ENCODE results near the gene KCNG1.

Gene KCNG1

DNA sequence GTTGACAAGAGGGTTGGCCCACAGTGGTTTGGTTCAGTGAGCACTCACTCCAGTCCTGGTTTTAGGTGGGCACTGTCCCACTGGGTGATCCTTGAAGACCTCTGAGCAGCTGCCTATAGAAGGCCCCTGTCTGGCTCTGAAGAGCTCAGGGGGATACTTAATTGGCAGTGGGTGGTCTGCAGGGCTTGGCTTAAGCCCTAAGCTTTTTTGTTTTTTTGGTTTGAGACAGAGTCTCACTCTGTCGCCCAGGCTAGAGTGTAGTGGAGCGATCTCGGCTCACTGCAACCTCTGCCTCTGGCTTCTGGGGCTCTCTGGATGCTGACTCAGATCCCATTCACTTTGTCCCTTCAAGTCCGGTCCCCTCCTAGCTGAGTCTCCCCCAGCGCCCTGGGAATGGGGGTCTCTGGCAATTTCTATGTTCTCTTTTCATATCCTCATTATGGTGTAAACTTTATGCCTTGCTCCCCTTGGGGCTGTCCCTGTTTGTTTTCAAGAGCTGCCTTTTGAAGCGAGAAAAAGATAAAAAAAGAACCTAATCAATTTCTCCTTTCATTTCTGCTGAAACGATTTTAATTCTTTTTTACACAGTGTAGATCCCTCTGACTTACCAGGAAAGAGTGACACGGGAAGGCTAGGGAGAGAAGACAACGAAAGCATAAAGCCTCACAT is 12.2 kb upstream of the KCNG1 start:
- no peaks in the 10 kb centered on the region for H3K36me3 ChIP-seq (ENCODE audit: control insufficient read depth in 1 of 2, insufficient read depth in 2 of 2, low read length in 2 of 2)
- peaks cover 0 to 7% of the 10 kb centered on the region in 2 donors for H3K4me1 ChIP-seq (ENCODE audit: control insufficient read depth in 1 of 2, insufficient read depth in 2 of 2, low read length in 2 of 2)
- no peak overlapping the region for H3K27ac ChIP-seq (ENCODE audit: low read length)
- no peaks in the 10 kb centered on the region for H3K9me3 ChIP-seq (ENCODE audit: control insufficient read depth in 1 of 2, low read length in 2 of 2)
- no peaks in the 10 kb centered on the region for H3K27me3 ChIP-seq (ENCODE audit: low read depth, low read length)
- H3K4me3 ChIP-seq (ENCODE audit: low read depth in 1 of 2, low read length in 2 of 2), result no peak overlapping the region

DNA sequence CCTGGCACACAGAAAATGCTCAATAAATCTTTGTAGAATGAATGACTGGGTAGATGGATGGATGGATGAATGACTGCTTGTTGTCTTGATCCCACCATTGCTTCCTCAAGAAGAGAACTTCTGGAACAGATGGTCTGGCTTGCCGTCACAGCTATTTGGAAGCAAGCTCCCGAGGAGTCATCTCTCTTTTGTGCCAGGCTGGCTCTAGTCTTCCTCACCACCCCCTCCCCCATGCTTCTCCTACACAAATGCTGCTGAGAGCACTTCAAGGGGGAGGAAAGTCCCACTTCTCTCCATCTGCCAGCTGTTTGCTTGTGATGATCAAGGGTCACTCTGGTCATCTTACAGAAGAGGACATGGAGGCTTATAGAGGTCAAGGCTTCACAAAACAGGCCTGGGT is 11.6 kb upstream of the KCNG1 start:
- H3K9me3 ChIP-seq (ENCODE audit: control insufficient read depth in 1 of 2, low read length in 2 of 2), result no peaks in the 10 kb centered on the region
- no peaks in the 10 kb centered on the region for H3K36me3 ChIP-seq (ENCODE audit: control insufficient read depth in 1 of 2, insufficient read depth in 2 of 2, low read length in 2 of 2)
- H3K27me3 ChIP-seq (ENCODE audit: low read depth, low read length), result peaks cover 4% of the 10 kb centered on the region
- no peak overlapping the region for H3K27ac ChIP-seq (ENCODE audit: low read length)
- peaks cover 0 to 7% of the 10 kb centered on the region in 2 donors for H3K4me1 ChIP-seq (ENCODE audit: control insufficient read depth in 1 of 2, insufficient read depth in 2 of 2, low read length in 2 of 2)
- no peak overlapping the region for H3K4me3 ChIP-seq (ENCODE audit: low read depth in 1 of 2, low read length in 2 of 2)

DNA sequence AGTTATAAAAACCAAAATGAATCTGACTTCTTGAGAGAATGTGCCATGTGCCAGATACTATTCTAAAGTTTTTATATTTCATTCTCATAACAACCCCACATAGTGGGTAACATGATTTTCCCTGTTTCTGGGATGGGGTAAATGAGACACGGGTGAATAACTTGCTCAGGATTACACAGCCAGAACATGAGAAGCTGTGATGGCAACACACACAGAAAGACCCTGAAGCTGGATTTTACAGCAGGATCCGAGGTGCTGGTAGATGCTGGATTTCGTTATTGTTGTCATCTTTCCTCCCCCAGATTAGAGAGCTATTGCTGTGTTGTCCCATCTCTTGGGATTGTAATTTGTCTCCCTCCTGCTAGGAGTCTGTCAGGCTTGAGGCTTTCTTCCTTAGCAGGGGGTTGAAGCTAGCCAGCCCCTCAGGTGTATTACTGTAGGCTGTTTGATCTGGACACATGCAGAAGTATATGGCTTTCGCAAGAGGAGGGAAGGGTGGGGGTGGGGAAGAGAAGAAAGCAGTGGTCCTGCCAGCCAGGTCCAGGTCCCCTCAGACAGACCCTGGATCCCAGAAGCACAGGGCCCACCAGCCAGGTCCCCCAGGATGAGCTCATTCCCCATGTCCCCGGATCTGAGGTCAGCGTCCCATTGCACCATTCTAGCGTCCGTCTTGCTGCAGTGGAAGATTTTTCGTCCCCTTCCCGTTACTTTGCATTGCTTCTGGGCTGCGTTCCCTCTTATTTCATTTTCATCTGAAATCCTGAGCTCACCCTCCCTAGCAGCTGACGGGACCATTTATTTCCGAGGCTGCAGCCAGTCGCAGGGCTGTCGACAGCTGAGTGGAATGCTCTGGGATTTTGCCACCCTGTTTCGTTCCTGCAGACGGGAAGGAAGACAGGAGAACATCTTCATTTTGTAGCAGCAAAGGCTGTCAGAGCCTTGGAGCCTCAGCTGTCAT is 7.3 kb upstream of the KCNG1 start:
- Histone ChIP-seq H3K9me3 (ENCODE audit: control insufficient read depth in 1 of 2, low read length in 2 of 2) (no peaks in the 10 kb centered on the region), H3K27ac (ENCODE audit: low read length) (no peak overlapping the region), H3K4me1 (ENCODE audit: control insufficient read depth in 1 of 2, insufficient read depth in 2 of 2, low read length in 2 of 2) (peaks cover 0 to 7% of the 10 kb centered on the region in 2 donors), H3K27me3 (ENCODE audit: low read depth, low read length) (peaks cover 7% of the 10 kb centered on the region), H3K36me3 (ENCODE audit: control insufficient read depth in 1 of 2, insufficient read depth in 2 of 2, low read length in 2 of 2) (no peaks in the 10 kb centered on the region), H3K4me3 (ENCODE audit: low read depth in 1 of 2, low read length in 2 of 2) (peak overlapping the region in 1 of 2 donors; percentile 13)

DNA sequence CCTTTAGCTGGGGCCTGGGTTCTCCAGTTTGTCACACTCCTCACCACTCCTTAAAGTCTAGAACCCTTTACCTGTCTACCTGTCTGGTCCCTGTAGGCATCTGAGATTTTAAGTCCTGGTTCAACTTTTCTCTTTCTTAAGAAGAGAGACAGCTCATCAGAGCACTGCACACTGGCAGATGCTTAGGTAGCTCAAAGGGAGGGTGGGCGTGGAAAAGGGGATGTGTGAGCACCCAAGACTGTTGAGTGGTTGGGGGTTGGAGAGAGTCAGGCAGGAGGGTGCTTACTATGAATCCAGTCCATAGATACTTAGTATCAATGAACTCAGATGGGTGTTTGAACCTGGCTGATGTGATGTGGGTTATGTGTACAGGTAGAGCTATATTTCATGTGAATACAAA is 6.6 kb upstream of the KCNG1 start:
- H3K36me3 ChIP-seq (ENCODE audit: control insufficient read depth in 1 of 2, insufficient read depth in 2 of 2, low read length in 2 of 2), result no peaks in the 10 kb centered on the region
- H3K27ac ChIP-seq (ENCODE audit: low read length), result no peak overlapping the region
- peaks cover 0 to 7% of the 10 kb centered on the region in 2 donors for H3K4me1 ChIP-seq (ENCODE audit: control insufficient read depth in 1 of 2, insufficient read depth in 2 of 2, low read length in 2 of 2)
- no peak overlapping the region for H3K4me3 ChIP-seq (ENCODE audit: low read depth in 1 of 2, low read length in 2 of 2)
- no peaks in the 10 kb centered on the region for H3K9me3 ChIP-seq (ENCODE audit: control insufficient read depth in 1 of 2, low read length in 2 of 2)
- H3K27me3 ChIP-seq (ENCODE audit: low read depth, low read length), result peaks cover 7% of the 10 kb centered on the region

DNA sequence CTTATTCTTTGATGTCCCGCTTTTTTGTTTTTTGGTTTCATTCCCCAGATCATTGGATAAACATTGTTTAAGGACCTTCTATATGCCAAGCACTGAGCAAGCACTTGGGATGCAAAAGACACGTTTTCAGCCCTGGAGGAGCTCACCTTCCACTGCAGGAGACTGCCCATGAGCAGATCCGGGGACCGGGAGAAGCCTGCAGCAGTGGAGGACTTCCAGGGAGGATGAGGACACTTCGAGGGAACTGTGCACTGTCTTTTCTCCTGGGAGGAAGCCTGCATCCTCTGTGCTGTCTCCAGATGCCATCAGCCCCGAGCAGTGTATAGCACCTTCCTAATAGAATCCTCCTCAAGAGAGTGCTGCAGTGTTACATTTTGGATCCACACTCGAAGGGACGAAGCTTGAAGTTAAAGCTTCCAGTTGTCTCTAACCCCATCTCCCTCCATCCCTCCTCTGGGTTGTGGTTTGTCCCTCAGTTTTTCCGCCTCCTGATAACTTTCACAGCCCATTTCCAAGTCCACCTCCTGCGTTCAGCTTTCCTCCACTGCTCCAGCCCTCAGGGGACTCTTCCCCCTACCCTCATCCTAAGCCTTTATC is 5.8 kb upstream of the KCNG1 start:
- H3K9me3 ChIP-seq (ENCODE audit: control insufficient read depth in 1 of 2, low read length in 2 of 2), result no peaks in the 10 kb centered on the region
- H3K27ac ChIP-seq (ENCODE audit: low read length), result no peak overlapping the region
- H3K4me3 ChIP-seq (ENCODE audit: low read depth in 1 of 2, low read length in 2 of 2), result no peak overlapping the region
- H3K27me3 ChIP-seq (ENCODE audit: low read depth, low read length), result peaks cover 10% of the 10 kb centered on the region
- H3K36me3 ChIP-seq (ENCODE audit: control insufficient read depth in 1 of 2, insufficient read depth in 2 of 2, low read length in 2 of 2), result no peaks in the 10 kb centered on the region
- H3K4me1 ChIP-seq (ENCODE audit: control insufficient read depth in 1 of 2, insufficient read depth in 2 of 2, low read length in 2 of 2), result peaks cover 0 to 8% of the 10 kb centered on the region in 2 donors

DNA sequence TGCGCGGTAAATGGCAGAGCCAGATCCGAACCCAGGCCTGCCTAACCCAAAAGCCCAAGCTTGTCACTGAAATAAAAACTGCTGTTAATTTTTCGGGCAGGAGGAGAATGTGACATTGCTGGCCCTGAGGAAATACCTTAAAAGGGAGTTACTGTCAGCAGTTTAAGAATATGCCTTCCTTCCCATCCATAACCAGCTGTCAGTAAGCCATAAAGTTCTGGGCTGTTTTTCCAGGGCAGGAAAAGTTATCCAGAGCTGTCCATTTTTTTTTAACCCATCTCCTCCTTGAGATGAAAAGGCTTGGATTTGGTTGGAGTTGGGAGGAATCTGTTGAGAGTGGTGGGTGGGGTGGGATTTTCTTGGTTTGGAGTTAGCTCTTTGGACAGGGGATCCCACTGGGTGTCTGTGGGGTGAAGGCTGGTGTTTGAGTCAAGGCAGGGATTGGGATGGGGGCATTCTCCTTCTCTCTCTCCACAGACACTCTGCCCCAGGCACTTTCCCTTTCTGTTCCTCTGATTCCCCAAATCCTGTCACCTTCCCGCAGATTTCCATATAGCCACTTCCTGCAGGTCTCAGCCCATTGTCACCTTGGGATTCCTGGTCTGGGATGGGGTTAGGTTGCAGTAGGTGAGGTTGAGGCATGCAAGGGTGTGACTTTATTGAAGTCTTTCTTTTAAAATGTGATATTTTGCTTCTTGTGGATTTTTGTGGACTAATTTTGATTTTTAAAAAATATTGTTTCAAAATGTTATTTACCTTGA is 4.3 kb upstream of the KCNG1 start:
- Histone ChIP-seq H3K27me3 (ENCODE audit: low read depth, low read length) (peaks cover 21% of the 10 kb centered on the region), H3K4me3 (ENCODE audit: low read depth in 1 of 2, low read length in 2 of 2) (no peak overlapping the region), H3K27ac (ENCODE audit: low read length) (no peak overlapping the region), H3K36me3 (ENCODE audit: control insufficient read depth in 1 of 2, insufficient read depth in 2 of 2, low read length in 2 of 2) (no peaks in the 10 kb centered on the region), H3K4me1 (ENCODE audit: control insufficient read depth in 1 of 2, insufficient read depth in 2 of 2, low read length in 2 of 2) (peaks cover 0 to 21% of the 10 kb centered on the region in 2 donors), H3K9me3 (ENCODE audit: control insufficient read depth in 1 of 2, low read length in 2 of 2) (no peaks in the 10 kb centered on the region)

DNA sequence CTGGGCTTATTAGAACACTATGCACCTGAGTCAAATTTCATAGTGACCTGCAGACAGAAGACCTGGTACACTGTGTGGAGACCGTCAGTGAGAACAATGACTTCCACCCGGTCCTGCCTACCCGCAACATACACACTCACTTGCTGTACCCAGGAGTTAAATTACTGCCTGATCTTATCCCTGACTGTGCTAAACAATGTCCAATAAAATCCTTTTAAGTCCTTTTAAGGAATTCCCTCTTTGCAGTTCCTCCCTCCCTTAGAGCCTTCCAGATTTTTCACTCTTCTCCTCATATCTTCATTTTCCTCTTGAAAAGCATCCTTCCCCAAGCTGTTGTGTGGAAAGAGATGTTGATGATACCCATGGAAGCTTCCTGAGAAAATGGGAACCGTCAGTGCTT is 3.4 kb upstream of the KCNG1 start:
- Histone ChIP-seq H3K27ac (ENCODE audit: low read length) (no peak overlapping the region), H3K9me3 (ENCODE audit: control insufficient read depth in 1 of 2, low read length in 2 of 2) (no peaks in the 10 kb centered on the region), H3K36me3 (ENCODE audit: control insufficient read depth in 1 of 2, insufficient read depth in 2 of 2, low read length in 2 of 2) (no peaks in the 10 kb centered on the region), H3K4me1 (ENCODE audit: control insufficient read depth in 1 of 2, insufficient read depth in 2 of 2, low read length in 2 of 2) (peaks cover 0 to 21% of the 10 kb centered on the region in 2 donors), H3K27me3 (ENCODE audit: low read depth, low read length) (peaks cover 30% of the 10 kb centered on the region), H3K4me3 (ENCODE audit: low read depth in 1 of 2, low read length in 2 of 2) (no peak overlapping the region)

DNA sequence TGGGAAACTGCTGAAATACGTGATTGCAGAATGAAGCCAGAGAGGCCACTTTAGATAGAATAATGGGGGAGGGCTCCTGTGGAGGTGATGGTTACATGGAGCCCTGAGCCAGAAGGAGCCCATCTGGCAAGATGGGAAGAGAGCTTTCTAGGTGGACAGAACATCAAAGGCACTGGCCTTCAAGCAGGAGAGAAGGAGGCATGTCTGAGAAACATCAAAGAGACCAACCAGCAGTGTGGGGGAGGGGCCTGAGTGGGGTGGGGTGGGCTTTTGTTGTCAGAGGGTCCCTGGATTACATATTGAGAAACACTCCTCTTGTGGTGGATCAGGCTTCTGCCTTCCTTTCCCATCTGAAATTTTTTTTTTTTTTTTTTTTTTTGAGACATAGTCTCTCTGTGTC is 1.9 kb upstream of the KCNG1 start:
- no peaks in the 10 kb centered on the region for H3K36me3 ChIP-seq (ENCODE audit: control insufficient read depth in 1 of 2, insufficient read depth in 2 of 2, low read length in 2 of 2)
- H3K27me3 ChIP-seq (ENCODE audit: low read depth, low read length), result peaks cover 29% of the 10 kb centered on the region
- no peak overlapping the region for H3K27ac ChIP-seq (ENCODE audit: low read length)
- H3K4me3 ChIP-seq (ENCODE audit: low read depth in 1 of 2, low read length in 2 of 2), result no peak overlapping the region
- no peaks in the 10 kb centered on the region for H3K9me3 ChIP-seq (ENCODE audit: control insufficient read depth in 1 of 2, low read length in 2 of 2)
- H3K4me1 ChIP-seq (ENCODE audit: control insufficient read depth in 1 of 2, insufficient read depth in 2 of 2, low read length in 2 of 2), result peaks cover 0 to 14% of the 10 kb centered on the region in 2 donors

DNA sequence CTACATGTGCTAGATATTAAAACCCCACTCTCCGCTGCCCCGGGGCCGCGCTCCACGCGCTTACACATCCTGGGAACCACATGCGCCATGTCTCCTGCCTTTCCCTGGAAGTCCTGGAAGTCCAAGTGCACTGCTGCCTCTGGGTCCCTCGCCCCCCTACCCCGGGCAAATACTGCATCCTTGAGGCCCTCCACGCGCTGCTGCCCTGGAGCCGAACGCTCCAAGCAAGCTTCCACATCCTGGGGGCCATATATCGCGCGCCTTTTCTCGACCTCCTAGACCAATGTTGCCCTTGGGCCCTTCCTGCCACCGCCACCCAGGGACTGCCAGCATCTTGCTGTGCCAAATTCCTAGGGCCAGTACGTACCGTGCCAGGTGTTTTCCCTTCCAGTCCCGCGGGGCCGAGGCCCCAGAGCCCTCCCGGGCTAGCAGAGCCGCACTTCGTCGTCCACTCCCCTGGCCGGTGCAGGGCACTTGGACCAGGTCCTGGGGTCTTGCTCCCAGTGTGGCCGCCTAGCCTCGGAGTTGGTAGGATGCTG is 779 bp upstream of the KCNG1 start:
- no peaks in the 10 kb centered on the region for H3K9me3 ChIP-seq (ENCODE audit: control insufficient read depth in 1 of 2, low read length in 2 of 2)
- H3K27ac ChIP-seq (ENCODE audit: low read length), result no peak overlapping the region
- peaks cover 0 to 14% of the 10 kb centered on the region in 2 donors for H3K4me1 ChIP-seq (ENCODE audit: control insufficient read depth in 1 of 2, insufficient read depth in 2 of 2, low read length in 2 of 2)
- H3K36me3 ChIP-seq (ENCODE audit: control insufficient read depth in 1 of 2, insufficient read depth in 2 of 2, low read length in 2 of 2), result no peaks in the 10 kb centered on the region
- H3K4me3 ChIP-seq (ENCODE audit: low read depth in 1 of 2, low read length in 2 of 2), result peak overlapping the region in 1 of 2 donors; percentile 68
- peaks cover 24% of the 10 kb centered on the region for H3K27me3 ChIP-seq (ENCODE audit: low read depth, low read length)

DNA sequence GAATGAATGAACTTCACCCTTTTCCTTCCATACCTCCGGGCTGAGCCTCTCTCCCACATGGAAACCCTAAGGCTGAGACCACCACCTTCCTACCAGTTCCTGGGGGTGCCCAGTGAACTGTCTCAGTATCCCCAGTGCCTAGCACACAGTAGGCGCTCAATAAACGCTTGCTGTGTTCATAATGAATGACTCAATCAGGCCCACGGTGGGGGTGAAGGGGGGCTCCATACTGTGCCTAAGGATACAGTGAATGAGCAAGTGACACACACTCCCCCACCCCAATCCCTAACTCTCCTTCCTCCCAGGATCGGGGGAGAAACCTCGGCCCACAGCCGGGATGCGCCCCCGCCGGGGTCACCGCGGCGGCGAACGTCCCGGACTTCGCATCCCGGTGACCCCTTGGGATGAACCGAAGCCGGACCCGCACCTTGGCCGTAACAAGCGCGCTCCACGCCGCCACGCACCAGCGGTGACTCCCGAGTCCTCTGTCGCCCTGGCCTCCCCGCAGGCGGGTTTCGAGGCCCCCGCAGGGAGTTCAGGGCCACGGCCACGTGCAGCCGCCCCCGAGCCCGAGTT is 592 bp downstream of the KCNG1 start:
- H3K4me3 ChIP-seq (ENCODE audit: low read depth in 1 of 2, low read length in 2 of 2), result peak overlapping the region in 1 of 2 donors; percentile 68
- H3K9me3 ChIP-seq (ENCODE audit: control insufficient read depth in 1 of 2, low read length in 2 of 2), result no peaks in the 10 kb centered on the region
- no peaks in the 10 kb centered on the region for H3K36me3 ChIP-seq (ENCODE audit: control insufficient read depth in 1 of 2, insufficient read depth in 2 of 2, low read length in 2 of 2)
- H3K27me3 ChIP-seq (ENCODE audit: low read depth, low read length), result peaks cover 24% of the 10 kb centered on the region
- H3K27ac ChIP-seq (ENCODE audit: low read length), result no peak overlapping the region
- peaks cover 0 to 14% of the 10 kb centered on the region in 2 donors for H3K4me1 ChIP-seq (ENCODE audit: control insufficient read depth in 1 of 2, insufficient read depth in 2 of 2, low read length in 2 of 2)
